ENCODE data around the gene PIN1.
"Not testable (repeated sequence)": the region's sequence is repeated elsewhere in the genome, so short reads cannot be mapped to it uniquely, and the experiment has no call there.

Gene PIN1

DNA sequence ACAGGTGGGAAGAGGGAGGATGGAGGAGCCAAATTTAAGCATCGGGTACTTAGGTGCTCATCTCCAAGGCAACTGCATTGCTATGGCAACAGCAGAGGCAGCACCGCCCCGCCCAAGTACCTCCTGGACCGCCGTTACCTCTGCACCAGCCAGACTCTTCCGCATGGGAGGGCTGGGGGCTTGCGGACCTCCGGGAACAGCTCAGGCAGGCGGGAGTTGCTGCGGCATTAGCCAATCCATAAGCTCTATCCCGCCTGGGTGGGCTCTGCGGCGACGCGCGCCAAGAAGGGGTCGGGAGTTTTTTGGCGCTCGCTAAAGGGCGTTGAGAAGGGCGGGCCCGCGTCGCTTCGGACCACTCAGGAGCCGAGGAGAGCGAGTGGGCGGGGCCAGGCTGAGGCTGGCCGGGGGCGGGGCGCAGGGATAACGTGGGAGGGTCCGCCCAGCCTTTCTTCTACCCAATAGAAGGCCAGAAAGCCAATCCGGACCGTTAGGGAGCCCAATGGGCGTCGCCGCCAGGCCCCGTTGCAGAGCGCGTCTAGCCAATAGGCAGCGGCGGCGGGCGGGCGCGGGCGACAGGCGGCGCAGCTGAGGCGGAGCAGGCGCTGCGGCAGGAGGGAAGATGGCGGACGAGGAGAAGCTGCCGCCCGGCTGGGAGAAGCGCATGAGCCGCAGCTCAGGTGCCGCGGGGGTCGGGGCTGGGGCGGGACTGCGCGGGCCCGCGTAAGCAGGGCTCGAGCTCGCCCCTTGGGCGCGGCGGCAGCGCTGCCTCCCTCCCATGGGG lies at the start of gene PIN1:
TSS of gene PIN1 (plus strand) at position 593 of the 781 bp plus-strand sequence. CDS start at position 620, 27 bp downstream.
- peak; percentile 95 to 99 (median 98) for DNase-seq

DNA sequence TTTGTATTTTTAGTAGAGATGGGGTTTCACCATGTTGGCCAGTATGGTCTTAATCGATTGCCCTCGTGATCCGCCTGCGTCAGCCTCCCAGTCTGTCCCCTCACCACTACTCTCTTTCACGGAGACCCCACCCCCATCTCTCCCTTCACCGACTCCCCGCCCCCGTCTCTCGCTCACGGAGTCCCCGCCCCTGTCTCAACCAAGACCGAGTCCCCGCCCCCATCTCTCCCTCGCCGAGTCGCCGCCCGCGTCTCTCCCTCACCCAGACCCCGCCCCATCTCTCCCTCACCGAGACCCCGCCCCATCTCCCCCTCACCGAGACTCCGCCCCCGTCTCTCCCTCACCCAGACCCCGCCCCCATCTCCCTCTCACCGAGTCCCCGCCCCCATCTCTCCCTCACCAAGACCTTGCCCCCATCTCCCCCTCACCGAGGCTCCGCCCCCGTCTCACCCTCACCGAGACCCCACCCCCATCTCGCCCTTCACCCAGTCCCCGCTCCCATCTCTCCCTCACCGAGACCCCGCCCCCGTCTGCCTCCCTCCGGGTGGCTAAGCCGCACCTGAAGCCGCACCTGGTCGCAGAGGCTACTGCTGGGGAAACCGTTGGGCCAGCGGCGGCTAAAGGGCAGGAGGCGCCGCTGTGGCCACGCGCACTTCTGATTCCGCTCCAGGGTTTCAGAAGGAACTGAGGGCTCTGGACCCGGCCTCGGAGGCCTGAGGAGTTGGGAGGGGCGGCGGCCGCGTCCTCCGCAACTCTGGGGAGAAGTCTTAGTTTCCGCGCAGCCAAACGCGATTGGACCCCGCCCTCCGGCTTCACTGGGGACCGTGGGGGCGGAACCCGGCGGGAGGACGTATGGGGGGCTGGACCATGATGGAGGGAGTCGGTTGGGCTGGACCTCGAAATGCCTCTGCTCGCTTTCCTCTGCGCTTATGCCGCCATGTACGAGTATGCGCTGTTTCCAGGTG lies 49.5 kb upstream of the PIN1 start:
- peak; percentile 82 to 98 (median 94) for DNase-seq

DNA sequence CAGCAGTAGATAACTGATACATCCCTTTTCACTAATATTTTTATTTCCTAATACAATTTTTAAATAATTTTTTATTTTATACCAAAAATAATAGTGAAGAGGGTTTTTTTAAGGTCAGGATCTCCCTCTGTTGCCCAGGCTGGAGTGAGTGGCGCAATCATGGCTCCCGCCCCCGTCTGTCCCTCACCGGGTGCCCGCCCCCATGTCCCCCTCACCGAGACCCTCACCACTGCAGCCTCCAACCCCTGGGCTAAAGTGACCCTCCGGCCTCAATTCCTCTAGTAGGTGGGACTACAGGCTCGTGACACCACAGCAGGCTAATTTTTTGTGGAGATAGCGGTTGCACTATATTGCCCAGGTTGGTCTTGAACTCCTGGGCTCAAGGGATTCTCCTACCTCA lies 48.8 kb upstream of the PIN1 start:
- no peak for DNase-seq

DNA sequence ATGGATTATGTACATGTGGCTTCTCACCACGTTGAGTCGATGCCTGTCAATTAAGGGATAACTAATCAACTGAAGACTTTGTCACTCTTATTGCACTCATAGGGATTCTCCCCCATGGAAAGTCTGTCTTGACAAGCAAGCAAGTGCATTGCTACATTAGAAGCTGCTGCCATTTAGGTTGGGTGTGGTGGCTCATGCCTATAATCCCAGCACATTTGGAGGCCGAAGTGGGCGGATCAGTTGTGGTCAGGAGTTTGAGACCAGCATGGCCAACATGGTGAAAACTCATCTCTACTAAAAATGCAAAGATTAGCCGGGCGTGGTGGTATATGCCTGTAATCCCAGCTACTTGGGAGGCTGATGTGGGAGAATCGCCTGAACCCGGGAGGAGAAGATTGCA lies 48.3 kb upstream of the PIN1 start:
- DNase-seq = no peak

- not testable (repeated sequence) for DNase-seq
These were observed 46.5 kb upstream of the PIN1 start for GRCh38 chr19:9788604-9789003.

DNA sequence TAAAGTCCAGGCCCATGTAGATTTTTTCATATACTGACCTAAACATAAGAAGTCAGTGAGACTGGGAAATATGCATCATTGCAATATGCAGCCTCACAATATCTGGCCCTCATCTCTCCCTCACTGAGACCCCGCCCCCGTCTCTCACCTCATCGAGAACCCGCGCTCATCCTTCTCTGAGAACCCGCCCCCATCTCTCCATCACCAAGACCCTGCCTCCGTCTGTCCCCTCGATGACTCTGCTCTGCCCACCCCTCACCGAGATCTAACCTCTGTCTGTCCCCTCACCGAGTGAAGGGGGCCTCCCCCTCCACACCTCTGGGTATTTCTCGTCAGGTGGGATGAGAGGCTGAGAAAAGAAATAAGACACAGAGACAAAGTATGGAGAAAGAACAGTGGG lies 46.1 kb upstream of the PIN1 start:
- no peak for DNase-seq

DNA sequence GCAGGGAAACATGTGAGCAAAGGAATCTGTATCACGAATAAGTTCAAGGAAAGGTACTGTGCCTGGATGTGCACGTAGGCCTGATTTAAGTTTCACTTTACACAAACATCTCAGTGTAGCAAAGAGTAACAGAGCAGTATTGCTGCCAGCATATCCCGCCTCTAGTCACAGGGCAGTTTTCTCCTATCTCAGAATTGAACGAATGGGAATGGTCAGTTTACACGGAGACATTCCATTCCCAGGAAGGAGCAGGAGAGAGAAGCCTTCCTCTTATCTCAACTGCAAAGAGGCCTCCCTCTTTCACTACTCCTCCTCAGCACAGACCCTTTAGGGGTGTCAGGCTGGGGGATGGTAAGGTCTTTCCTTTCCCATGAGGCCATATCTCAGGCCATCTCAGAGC lies 45.5 kb upstream of the PIN1 start:
- DNase-seq = not testable (repeated sequence)

DNA sequence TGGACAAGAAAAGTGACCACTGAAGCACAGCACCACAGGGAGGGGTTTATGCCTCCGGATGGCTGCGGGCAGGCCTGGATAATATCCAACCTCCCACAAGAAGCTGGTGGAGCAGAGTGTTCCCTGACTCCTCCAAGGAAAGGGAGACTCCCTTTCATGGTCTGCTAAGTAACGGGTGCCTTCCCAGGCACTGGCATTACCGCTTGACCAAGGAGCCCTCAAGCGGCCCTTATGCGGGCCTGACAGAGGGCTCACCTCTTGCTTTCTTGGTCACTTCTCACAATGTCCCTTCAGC lies 44.1 kb upstream of the PIN1 start:
- DNase-seq = not testable (repeated sequence)

DNA sequence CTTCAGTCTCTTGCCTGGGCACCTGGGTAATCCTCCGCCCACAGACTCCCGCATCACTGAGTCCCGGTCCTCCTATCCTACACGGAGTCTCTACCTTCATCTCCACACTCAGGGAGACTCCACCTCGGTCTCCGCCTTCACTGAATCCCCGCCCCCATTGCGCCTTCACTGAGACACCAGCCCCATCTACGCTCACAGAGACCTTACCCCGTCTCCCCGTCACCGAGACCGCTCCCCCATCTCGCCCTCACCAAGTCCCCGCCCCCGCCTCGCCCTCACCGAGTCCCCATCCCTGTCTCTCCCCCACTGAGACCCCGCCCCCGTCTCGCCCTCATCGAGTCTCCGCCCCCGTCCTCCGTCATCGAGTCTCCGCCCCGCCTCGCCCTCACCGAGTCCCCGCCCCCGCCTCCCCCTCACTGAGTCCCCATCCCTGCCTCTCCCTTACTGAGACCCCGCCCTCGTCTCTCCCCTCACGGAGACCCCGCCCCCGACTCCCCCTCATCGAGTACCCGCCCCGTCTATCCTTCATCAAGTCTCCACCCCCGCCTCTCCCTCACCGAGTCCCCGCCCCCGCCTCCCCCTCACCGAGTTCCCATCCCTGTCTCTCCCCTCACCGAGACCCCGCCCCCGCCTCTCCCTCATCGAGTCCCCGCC lies 43.4 kb upstream of the PIN1 start:
- DNase-seq = peak; percentile 79 to 97 (median 91)

DNA sequence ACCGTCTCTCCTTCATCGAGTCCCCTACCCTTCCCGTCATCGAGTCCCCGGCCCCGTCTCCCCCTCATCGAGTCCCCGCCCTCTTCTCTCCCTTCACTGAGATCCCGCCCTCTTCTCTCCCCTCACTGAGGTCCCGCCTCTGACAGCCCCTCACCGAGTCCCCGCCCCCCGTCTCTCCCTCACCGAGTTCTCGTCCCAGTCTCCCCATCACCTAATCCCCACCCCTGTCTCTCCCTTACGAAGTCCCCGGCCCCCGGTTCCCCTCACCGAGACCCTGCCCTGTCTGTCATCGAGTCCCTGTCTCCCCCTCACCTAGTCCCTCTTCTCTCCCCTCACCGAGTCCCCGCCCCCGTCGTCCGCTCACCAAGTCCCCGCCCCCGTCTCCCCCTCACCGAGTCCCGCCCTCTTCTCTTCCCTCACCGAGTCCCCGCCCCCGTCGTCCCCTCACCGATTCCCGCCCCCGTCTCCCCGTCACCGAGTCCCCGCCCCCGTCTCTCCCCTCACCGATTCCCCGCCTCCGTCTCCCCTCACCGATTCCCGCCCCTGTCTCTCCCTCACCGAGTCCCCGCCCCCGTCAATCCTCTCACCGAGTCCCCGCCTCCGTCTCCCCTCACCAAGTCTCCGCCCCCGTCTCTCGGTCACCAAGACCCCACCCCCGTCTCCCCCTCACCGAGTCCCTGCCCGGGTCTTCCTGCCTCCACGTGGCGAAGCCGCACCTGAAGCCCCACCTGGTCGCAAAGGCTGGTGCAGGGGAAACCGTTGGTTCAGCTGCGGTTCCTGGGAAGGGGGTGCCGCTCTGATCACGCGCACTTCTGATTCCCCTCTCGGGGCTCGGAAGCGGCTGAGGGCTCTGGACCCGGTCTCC lies 42.7 kb upstream of the PIN1 start:
- peak; percentile 79 to 97 (median 93) for DNase-seq

GRCh38 chr19:9793071-9793591 lies 42.0 kb upstream of the PIN1 start:
- DNase-seq = peak; percentile 46 to 63 (median 58)

GRCh38 chr19:9796113-9796773 lies 38.9 kb upstream of the PIN1 start:
- DNase-seq = peak; percentile 23 to 63 (median 46)

DNA sequence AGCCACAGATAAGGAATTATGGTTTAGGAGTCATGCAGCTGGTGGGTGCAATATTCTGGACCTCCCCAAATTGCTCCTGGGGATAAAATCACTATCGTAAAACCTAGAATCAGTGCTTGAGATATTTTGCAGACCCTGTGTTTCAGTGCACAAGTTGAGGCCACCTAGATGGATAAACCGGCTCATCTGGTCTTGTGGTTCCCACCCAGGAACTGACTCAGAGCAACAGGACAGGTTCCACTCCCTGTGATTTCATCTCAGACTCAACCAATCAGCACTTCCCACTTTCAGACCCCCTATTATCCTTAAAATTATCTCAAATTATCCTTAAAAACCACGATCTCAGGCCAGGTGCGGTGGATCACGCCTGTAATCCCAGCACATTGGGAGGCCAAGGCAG lies 37.2 kb upstream of the PIN1 start:
- DNase-seq = no peak

DNA sequence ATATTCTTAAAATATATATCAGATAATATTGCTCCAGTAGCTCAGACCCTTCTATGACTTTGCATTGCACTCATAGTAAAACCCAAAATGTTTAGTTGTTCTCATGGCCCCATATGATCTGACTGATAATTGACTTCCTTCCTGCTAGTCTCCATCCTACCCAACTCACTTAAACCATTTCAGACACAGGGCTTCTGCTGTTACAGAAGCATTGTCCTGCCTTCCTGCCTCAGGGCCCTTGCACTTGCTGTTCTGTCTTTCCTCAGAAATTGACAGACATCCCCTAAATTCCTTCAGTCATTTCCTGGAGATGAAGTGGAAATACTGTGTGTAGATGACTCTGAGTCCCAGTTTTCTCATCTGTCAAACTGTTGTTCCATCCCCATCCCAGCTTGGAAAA lies 36.0 kb upstream of the PIN1 start:
- no peak for DNase-seq

DNA sequence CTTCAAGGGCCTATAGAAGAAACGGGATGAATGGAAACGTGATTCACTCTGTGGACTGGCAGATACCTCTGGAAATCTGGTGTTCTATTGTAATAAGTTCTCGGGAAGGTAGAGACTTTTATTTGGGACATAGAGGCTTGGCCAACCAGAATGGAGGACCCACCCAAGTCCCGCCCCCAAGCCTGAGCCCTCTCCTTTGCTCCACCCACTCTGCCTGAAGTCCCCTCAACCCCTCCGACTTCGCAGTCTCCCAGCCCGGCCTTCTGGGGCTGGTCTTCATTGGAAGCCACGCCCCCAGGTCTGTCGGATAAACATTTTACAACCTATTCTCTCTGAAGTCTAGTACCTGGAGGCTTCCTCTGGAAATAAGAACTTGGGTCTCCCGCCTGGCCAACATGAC lies 33.1 kb upstream of the PIN1 start:
- no peak for DNase-seq

- DNase-seq = no peak
These were observed 28.3 kb upstream of the PIN1 start for GRCh38 chr19:9806803-9807202.

GRCh38 chr19:9808855-9809824 lies 26.0 kb upstream of the PIN1 start:
- DNase-seq = peak in 1 of 4 experiments; percentile 19

DNA sequence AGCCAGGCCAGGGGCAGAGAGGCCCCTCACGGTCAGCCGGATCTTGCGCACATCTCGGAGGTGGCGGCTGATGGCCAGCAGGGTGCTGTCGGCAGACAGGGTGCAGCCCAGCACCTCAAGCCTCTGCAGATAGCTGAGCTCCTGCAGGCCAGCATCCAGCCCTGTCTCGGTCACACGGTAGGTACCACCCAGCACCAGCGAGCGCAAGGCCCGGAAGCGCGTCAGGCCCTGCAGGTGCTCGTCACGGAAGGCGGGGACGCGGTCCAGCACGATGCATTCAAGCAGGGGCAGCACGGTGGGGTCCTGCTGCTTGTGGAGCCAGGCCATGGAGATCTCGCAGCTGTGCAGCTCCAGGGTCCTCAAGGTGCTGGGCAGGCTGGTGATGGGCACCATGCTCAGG lies 24.0 kb upstream of the PIN1 start:
- no peak for DNase-seq

DNA sequence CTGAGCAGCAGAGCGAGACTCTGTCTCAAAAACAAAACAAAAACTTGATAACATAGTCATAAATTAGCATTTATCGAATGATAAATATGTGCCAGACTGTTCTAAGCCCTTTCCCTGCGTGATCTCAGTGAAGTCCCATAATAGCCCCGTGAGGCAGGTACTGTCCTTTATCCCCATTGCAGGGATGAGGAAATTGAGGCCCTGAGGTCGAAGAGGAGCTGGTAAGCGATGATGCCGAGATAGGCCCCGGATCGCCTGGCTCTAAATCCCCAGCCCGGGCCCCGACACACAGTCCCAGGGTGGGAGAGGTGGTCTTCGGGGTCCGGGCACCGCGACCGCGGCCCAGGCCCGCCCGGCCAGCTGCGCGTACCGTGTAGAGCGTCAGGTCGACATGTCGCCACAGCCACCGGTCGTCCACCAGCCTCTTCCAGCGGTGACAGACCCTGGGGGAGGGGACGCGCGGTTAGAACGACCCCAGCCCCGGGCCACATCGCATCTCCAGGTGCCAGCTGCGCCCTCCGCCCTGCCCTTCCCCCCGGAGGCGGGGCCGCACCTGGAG lies 16.9 kb upstream of the PIN1 start:
- no peak for DNase-seq

Measured in activated naive CD4-positive, alpha-beta T cell (primary cell).